ENCODE measurements around the gene RPF1. TPM values are rescaled to one million over a fixed set of nuclear protein-coding genes. Genes with fewer than 3 reads are reported as not detected.
A peak's percentile ranks its signal among the peaks of the same experiment; 100 is the strongest.

Gene RPF1
- total and polyA plus RNA-seq, 10 of the 15 experiments (the other 5 are each of a cell fraction or from before 2014, with no cell fraction given): 37.0 to 97.5 (median 56.2) TPM

DNA sequence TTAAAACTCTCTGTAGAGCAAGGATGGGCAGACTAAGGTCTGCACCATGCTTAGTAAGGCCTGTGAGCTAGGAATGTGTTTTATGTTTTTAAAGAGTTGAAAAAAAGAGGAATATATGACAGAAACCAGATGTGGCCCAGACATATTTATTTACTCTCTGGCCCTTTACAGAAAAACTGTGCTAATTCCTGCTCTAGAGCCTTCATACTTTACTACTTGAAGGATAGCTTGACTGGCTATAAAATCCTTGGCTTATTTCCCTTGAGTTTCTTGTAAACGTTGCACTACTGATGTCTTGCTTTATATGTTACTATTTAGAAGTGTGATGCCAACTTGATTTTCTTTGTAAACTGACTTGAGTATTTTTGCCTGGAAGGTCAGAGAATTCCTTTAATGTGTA, 61.7 kb downstream of the RPF1 start:
- H3K9me3 ChIP-seq (replicated peaks; ENCODE audit: control insufficient read depth, insufficient read depth, low read length): no peaks in the 10 kb centered on the region
- ChIA-PET POLR2A (interaction anchor here (1.0 kb wide), 1 partner anchor 35 kb away, joined by 3 read pairs; the partner anchor contains the start of gene SPATA1), SMC1A (ENCODE audit: uncharacterized antibody, unreplicated experiment) (interaction anchor here (0.9 to 1.6 kb wide), 5 partner anchors 10 to 106 kb away, joined by 3 to 6 read pairs (median 4); no protein-coding TSS in a partner anchor), CTCF (interaction anchor here (0.8 to 1.5 kb wide), 8 partner anchors 10 to 242 kb away, joined by 3 to 8 read pairs (median 3); no protein-coding TSS in a partner anchor), RAD21 (ENCODE audit: unreplicated experiment) (no interaction called here)
- H4K20me1 ChIP-seq (ENCODE audit: control insufficient read depth, insufficient read depth): no peaks in the 10 kb centered on the region
- FAIRE-seq (no peak), ATAC-seq (no peak), DNase-seq (ENCODE audit: low read depth, low spot score) (no peak)
- H3K4me2 ChIP-seq (ENCODE audit: control insufficient read depth, insufficient read depth): no peak overlapping the region
- H3K9ac ChIP-seq (ENCODE audit: control insufficient read depth, insufficient read depth, low read length): no peak overlapping the region
- in situ Hi-C loops (cut with MboI): loop anchor here (5.0 kb wide), 1 partner anchor 98 kb away; no protein-coding TSS in a partner anchor
- H3K27me3 ChIP-seq (replicated peaks in 1 of 2; ENCODE audit: control insufficient read depth in 2 of 2, insufficient read depth in 2 of 2, low read length in 1 of 2): no peaks in the 10 kb centered on the region
- TF ChIP-seq CREB1 (IDR thresholded peaks at IDR 0.05; ENCODE audit: low read depth) (no peak), FOS (IDR thresholded peaks at IDR 0.05; ENCODE audit: borderline replicate concordance, extremely low read depth, insufficient read length) (no peak)
- TF ChIP-seq, protein P1, sequence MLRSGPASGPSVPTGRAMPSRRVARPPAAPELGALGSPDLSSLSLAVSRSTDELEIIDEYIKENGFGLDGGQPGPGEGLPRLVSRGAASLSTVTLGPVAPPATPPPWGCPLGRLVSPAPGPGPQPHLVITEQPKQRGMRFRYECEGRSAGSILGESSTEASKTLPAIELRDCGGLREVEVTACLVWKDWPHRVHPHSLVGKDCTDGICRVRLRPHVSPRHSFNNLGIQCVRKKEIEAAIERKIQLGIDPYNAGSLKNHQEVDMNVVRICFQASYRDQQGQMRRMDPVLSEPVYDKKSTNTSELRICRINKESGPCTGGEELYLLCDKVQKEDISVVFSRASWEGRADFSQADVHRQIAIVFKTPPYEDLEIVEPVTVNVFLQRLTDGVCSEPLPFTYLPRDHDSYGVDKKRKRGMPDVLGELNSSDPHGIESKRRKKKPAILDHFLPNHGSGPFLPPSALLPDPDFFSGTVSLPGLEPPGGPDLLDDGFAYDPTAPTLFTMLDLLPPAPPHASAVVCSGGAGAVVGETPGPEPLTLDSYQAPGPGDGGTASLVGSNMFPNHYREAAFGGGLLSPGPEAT (IDR thresholded peaks at IDR 0.05; ENCODE audit: low read depth): no peak
- no peak overlapping the region for H2AFZ ChIP-seq (ENCODE audit: control insufficient read depth, low read depth, low read length)
- H3K4me1 ChIP-seq (ENCODE audit: control insufficient read depth, insufficient read depth, low read length): no peaks in the 10 kb centered on the region
- WGBS (ENCODE audit: insufficient coverage, insufficient replicate concordance, low lambda C conversion rate, missing lambda C conversion rate): 0% methylated on average over 1 of the region's 1 CpG
- peaks cover 0 to 5% of the 10 kb centered on the region in 2 experiments; a peak in 2 of 4 replicates for H3K36me3 ChIP-seq (ENCODE audit: control insufficient read depth in 2 of 2, insufficient read depth in 2 of 2, low read length in 1 of 2)
- intact Hi-C loops (cut with micrococcal nuclease; ENCODE audit: unreplicated experiment): loop anchor here (2.0 kb wide), 1 partner anchor 98 kb away; no protein-coding TSS in a partner anchor
- no peak overlapping the region for H3K27ac ChIP-seq (ENCODE audit: control insufficient read depth, insufficient read depth)
- no peaks in the 10 kb centered on the region for H3K79me2 ChIP-seq (ENCODE audit: control insufficient read depth, insufficient read depth, low read length)
- BruUV-seq (replicated peaks): TSS peak; percentile 32
- no peak overlapping the region for H3K4me3 ChIP-seq

DNA sequence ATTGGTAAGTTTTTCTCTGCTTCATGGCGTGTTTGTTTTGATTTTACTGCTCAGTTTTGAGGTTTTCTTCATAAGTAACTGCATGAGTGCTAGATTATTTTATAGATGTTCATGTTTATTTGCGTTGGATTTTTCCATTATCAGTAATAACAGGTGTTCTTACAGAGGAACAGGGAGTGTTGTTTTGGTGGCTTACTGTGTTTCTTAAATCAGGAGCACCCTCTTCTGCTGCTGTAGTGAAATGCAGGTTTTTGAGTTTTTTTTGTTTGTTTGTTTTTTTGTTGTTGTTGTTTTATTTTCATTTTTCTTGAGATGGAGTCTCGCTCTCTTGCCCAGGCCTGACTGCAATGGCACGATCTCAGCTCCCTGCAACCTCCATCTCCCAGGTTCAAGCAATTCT, 62.6 kb downstream of the RPF1 start:
- WGBS (ENCODE audit: insufficient coverage, insufficient replicate concordance, low lambda C conversion rate, missing lambda C conversion rate): 98% methylated on average over 4 of the region's 4 CpGs
- Histone ChIP-seq H3K4me1 (ENCODE audit: control insufficient read depth, insufficient read depth, low read length) (no peaks in the 10 kb centered on the region), H3K36me3 (ENCODE audit: control insufficient read depth in 2 of 2, insufficient read depth in 2 of 2, low read length in 1 of 2) (peaks cover 0 to 5% of the 10 kb centered on the region in 2 experiments; a peak in 2 of 4 replicates), H4K20me1 (ENCODE audit: control insufficient read depth, insufficient read depth) (no peaks in the 10 kb centered on the region), H3K9ac (ENCODE audit: control insufficient read depth, insufficient read depth, low read length) (no peak overlapping the region), H3K79me2 (ENCODE audit: control insufficient read depth, insufficient read depth, low read length) (no peaks in the 10 kb centered on the region), H3K4me2 (ENCODE audit: control insufficient read depth, insufficient read depth) (no peak overlapping the region), H2AFZ (ENCODE audit: control insufficient read depth, low read depth, low read length) (no peak overlapping the region), H3K27ac (ENCODE audit: control insufficient read depth, insufficient read depth) (no peak overlapping the region), H3K27me3 (replicated peaks in 1 of 2; ENCODE audit: control insufficient read depth in 2 of 2, insufficient read depth in 2 of 2, low read length in 1 of 2) (no peaks in the 10 kb centered on the region), H3K4me3 (no peak overlapping the region), H3K9me3 (replicated peaks; ENCODE audit: control insufficient read depth, insufficient read depth, low read length) (no peaks in the 10 kb centered on the region)
- no peak for FAIRE-seq
- no TSS peak for BruUV-seq (replicated peaks)
- CTCF ChIA-PET: interaction anchor here (1.0 to 2.1 kb wide), 3 partner anchors 100 to 212 kb away, joined by 5 to 8 read pairs (median 5); no protein-coding TSS in a partner anchor
- no peak for ATAC-seq
- no peak for DNase-seq (ENCODE audit: low read depth, low spot score)
- RAD21 ChIA-PET (ENCODE audit: unreplicated experiment): interaction anchor here (1.0 to 1.7 kb wide), 3 partner anchors 99 to 635 kb away, joined by 3 to 6 read pairs (median 4); partner anchors contain the start of gene PRKACB
- intact Hi-C loops (cut with micrococcal nuclease; ENCODE audit: unreplicated experiment): loop anchor here (2.0 kb wide), 1 partner anchor 99 kb away; no protein-coding TSS in a partner anchor
- POLR2A ChIA-PET: no interaction called here
- SMC1A ChIA-PET (ENCODE audit: uncharacterized antibody, unreplicated experiment): interaction anchor here (0.9 to 2.2 kb wide), 5 partner anchors 8 to 100 kb away, joined by 3 to 7 read pairs (median 6); no protein-coding TSS in a partner anchor
- in situ Hi-C loops (cut with MboI): loop anchor here (5.0 kb wide), 1 partner anchor 99 kb away; no protein-coding TSS in a partner anchor
- TF ChIP-seq SMC3 (IDR thresholded peaks at IDR 0.05; ENCODE audit: borderline replicate concordance, low read length) (peak; percentile 43; the same call in 1 of the 2 replicates), HDAC2 (IDR thresholded peaks at IDR 0.05) (no peak), RAD21 (IDR thresholded peaks at IDR 0.05; ENCODE audit: insufficient read depth, low read depth, low read length) (peak; percentile 61), KDM1A (IDR thresholded peaks at IDR 0.05; ENCODE audit: borderline replicate concordance) (no peak), TCF12 (IDR thresholded peaks at IDR 0.05; ENCODE audit: low read depth, low read length) (no peak), NR2C1 (IDR thresholded peaks at IDR 0.05) (no peak), PAX8 (IDR thresholded peaks at IDR 0.05) (no peak), POLR2A (IDR thresholded peaks at IDR 0.05; ENCODE audit: low read depth, low read length) (no peak), RB1 (IDR thresholded peaks at IDR 0.05; ENCODE audit: borderline replicate concordance) (no peak)
- TF ChIP-seq, protein P2, sequence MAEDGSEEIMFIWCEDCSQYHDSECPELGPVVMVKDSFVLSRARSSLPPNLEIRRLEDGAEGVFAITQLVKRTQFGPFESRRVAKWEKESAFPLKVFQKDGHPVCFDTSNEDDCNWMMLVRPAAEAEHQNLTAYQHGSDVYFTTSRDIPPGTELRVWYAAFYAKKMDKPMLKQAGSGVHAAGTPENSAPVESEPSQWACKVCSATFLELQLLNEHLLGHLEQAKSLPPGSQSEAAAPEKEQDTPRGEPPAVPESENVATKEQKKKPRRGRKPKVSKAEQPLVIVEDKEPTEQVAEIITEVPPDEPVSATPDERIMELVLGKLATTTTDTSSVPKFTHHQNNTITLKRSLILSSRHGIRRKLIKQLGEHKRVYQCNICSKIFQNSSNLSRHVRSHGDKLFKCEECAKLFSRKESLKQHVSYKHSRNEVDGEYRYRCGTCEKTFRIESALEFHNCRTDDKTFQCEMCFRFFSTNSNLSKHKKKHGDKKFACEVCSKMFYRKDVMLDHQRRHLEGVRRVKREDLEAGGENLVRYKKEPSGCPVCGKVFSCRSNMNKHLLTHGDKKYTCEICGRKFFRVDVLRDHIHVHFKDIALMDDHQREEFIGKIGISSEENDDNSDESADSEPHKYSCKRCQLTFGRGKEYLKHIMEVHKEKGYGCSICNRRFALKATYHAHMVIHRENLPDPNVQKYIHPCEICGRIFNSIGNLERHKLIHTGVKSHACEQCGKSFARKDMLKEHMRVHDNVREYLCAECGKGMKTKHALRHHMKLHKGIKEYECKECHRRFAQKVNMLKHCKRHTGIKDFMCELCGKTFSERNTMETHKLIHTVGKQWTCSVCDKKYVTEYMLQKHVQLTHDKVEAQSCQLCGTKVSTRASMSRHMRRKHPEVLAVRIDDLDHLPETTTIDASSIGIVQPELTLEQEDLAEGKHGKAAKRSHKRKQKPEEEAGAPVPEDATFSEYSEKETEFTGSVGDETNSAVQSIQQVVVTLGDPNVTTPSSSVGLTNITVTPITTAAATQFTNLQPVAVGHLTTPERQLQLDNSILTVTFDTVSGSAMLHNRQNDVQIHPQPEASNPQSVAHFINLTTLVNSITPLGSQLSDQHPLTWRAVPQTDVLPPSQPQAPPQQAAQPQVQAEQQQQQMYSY (CRISPR knock-in tag; IDR thresholded peaks at IDR 0.05): no peak

Measured in GM12878 (cell line).